IPS DF 6.9 (cell line): ENCODE results near the gene HDGFL2.

ENCODE experiments used
- DNase-seq: peaks from one replicate; pipeline ENCODE4 v3.0.0-alpha.2; 2013; ENCODE audit warnings: low read depth, low spot score
- H3K27ac ChIP-seq: one replicate; pipeline ENCODE4 v1.5.1; 2013; ENCODE audit warnings: low read length, control low read depth
- H3K27me3 ChIP-seq: 2 replicates; pipeline ENCODE4 v1.6.1; 2013; ENCODE audit warnings: mild to moderate bottlenecking, low read length; ENCODE audit not compliant: control insufficient read depth, insufficient read depth
- H3K36me3 ChIP-seq: 2 replicates; pipeline ENCODE4 v1.6.1; 2013; ENCODE audit warnings: low read length; ENCODE audit not compliant: control insufficient read depth, insufficient read depth
- H3K4me1 ChIP-seq: 2 replicates; pipeline ENCODE4 v1.6.1; 2013; ENCODE audit warnings: low read length; ENCODE audit not compliant: control insufficient read depth, insufficient read depth
- H3K4me3 ChIP-seq: 2 replicates; pipeline ENCODE4 v1.5.1; 2013; ENCODE audit warnings: mild to moderate bottlenecking, low read length
- H3K9me3 ChIP-seq: 2 replicates; pipeline ENCODE4 v1.6.1; 2013; ENCODE audit warnings: low read length, inconsistent platforms; ENCODE audit not compliant: control insufficient read depth, insufficient read depth
- WGBS: extraction: QIAGEN DNeasy Blood & Tissue Kit; methylation state at CpG from one replicate; pipeline ENCODE4 v1.1.7; 2013; ENCODE audit warnings: mixed read lengths, missing lambda C conversion rate; ENCODE audit not compliant: insufficient read length, insufficient coverage; 5-methylcytosine and 5-hydroxymethylcytosine counted together

Gene HDGFL2

GRCh38 chr19:4491446-4491845 lies 19.3 kb downstream of the HDGFL2 start:
- Histone ChIP-seq H3K27ac (no peak overlapping the region), H3K36me3 (peaks cover 39% of the 10 kb centered on the region), H3K27me3 (no peaks in the 10 kb centered on the region), H3K4me3 (no peak overlapping the region), H3K9me3 (no peaks in the 10 kb centered on the region), H3K4me1 (no peaks in the 10 kb centered on the region)
- no peak for DNase-seq
- WGBS, result no CpG with 5 or more reads among the region's 21 CpGs

- Histone ChIP-seq H3K4me1 (no peaks in the 10 kb centered on the region), H3K4me3 (no peak overlapping the region), H3K27ac (no peak overlapping the region), H3K27me3 (no peaks in the 10 kb centered on the region), H3K36me3 (peaks cover 44% of the 10 kb centered on the region), H3K9me3 (no peaks in the 10 kb centered on the region)
- no peak for DNase-seq
- whole genome bisulfite sequencing, result 100% methylated on average over 2 of the region's 3 CpGs
Measured at GRCh38 chr19:4492337-4493103, 20.4 kb downstream of the HDGFL2 start.

- no peak for DNase-seq
- H3K9me3 ChIP-seq, result no peaks in the 10 kb centered on the region
- H3K27ac ChIP-seq, result no peak overlapping the region
- H3K4me1 ChIP-seq, result no peaks in the 10 kb centered on the region
- 100% methylated on average over 2 of the region's 41 CpGs for WGBS
- peaks cover 52% of the 10 kb centered on the region for H3K36me3 ChIP-seq
- no peak overlapping the region for H3K4me3 ChIP-seq
- no peaks in the 10 kb centered on the region for H3K27me3 ChIP-seq
Measured at GRCh38 chr19:4493104-4493928, 21.2 kb downstream of the HDGFL2 start.

GRCh38 chr19:4493929-4494690 lies 22.0 kb downstream of the HDGFL2 start:
- WGBS, result no CpG with 5 or more reads among the region's 61 CpGs
- no peaks in the 10 kb centered on the region for H3K4me1 ChIP-seq
- H3K4me3 ChIP-seq, result no peak overlapping the region
- no peaks in the 10 kb centered on the region for H3K9me3 ChIP-seq
- H3K27me3 ChIP-seq, result no peaks in the 10 kb centered on the region
- peaks cover 56% of the 10 kb centered on the region for H3K36me3 ChIP-seq
- DNase-seq, result no peak
- no peak overlapping the region for H3K27ac ChIP-seq

- no peaks in the 10 kb centered on the region for H3K9me3 ChIP-seq
- no CpG with 5 or more reads among the region's 8 CpGs for WGBS
Measured at GRCh38 chr19:4494691-4495064, 22.6 kb downstream of the HDGFL2 start.

GRCh38 chr19:4495471-4495870 lies 23.4 kb downstream of the HDGFL2 start:
- no peak for DNase-seq
- Histone ChIP-seq H3K27me3 (no peaks in the 10 kb centered on the region), H3K4me1 (no peaks in the 10 kb centered on the region), H3K9me3 (no peaks in the 10 kb centered on the region), H3K36me3 (peaks cover 53% of the 10 kb centered on the region), H3K27ac (no peak overlapping the region), H3K4me3 (no peak overlapping the region)
- WGBS, result no CpG with 5 or more reads among the region's 12 CpGs

More at GRCh38 chr19:4494691-4495064, 22.6 kb downstream of the HDGFL2 start:
- Histone ChIP-seq H3K27me3 (no peaks in the 10 kb centered on the region), H3K4me1 (no peaks in the 10 kb centered on the region), H3K4me3 (no peak overlapping the region), H3K27ac (no peak overlapping the region), H3K36me3 (peaks cover 56% of the 10 kb centered on the region)
- no peak for DNase-seq

- Histone ChIP-seq H3K4me1 (no peaks in the 10 kb centered on the region), H3K27ac (no peak overlapping the region), H3K36me3 (peaks cover 59% of the 10 kb centered on the region), H3K4me3 (no peak overlapping the region), H3K9me3 (no peaks in the 10 kb centered on the region), H3K27me3 (no peaks in the 10 kb centered on the region)
- no CpG with 5 or more reads among the region's 18 CpGs for WGBS
- no peak for DNase-seq
Measured at GRCh38 chr19:4496304-4496703, 24.2 kb downstream of the HDGFL2 start.

- H3K9me3 ChIP-seq, result no peaks in the 10 kb centered on the region
- H3K4me1 ChIP-seq, result no peaks in the 10 kb centered on the region
- no peak overlapping the region for H3K4me3 ChIP-seq
- H3K27ac ChIP-seq, result no peak overlapping the region
- no peak for DNase-seq
- WGBS, result no CpG with 5 or more reads among the region's 25 CpGs
- H3K36me3 ChIP-seq, result peaks cover 58% of the 10 kb centered on the region
- H3K27me3 ChIP-seq, result no peaks in the 10 kb centered on the region
Measured at GRCh38 chr19:4497770-4498389, 25.8 kb downstream of the HDGFL2 start.

- no peak overlapping the region for H3K27ac ChIP-seq
- no peaks in the 10 kb centered on the region for H3K9me3 ChIP-seq
- WGBS, result no CpG with 5 or more reads among the region's 12 CpGs
- H3K4me1 ChIP-seq, result no peaks in the 10 kb centered on the region
- DNase-seq, result no peak
- peaks cover 53% of the 10 kb centered on the region for H3K36me3 ChIP-seq
- no peaks in the 10 kb centered on the region for H3K27me3 ChIP-seq
- H3K4me3 ChIP-seq, result no peak overlapping the region
Measured at GRCh38 chr19:4498694-4499093, 26.6 kb downstream of the HDGFL2 start.

- DNase-seq, result no peak
- Histone ChIP-seq H3K9me3 (no peaks in the 10 kb centered on the region), H3K36me3 (peaks cover 48% of the 10 kb centered on the region), H3K4me3 (no peak overlapping the region), H3K4me1 (no peaks in the 10 kb centered on the region), H3K27me3 (no peaks in the 10 kb centered on the region), H3K27ac (no peak overlapping the region)
- WGBS, result no CpG with 5 or more reads among the region's 23 CpGs
Measured at GRCh38 chr19:4499318-4499717, 27.2 kb downstream of the HDGFL2 start.
